Large intestine (tissue), 3 donors: ENCODE results near the gene ANTXR2. TPM values are rescaled to one million over a fixed set of nuclear protein-coding genes. Genes with fewer than 3 reads are reported as not detected.

Source experiments
- DNase-seq, 2 donors: peaks; one replicate each; pipeline versions ENCODE4 v3.0.0 to v3.0.0-alpha.2; 2013
- H3K27ac ChIP-seq: one replicate; pipeline ENCODE4 v1.5.1; 2013; ENCODE audit warnings: low read length
- H3K27me3 ChIP-seq: 2 replicates; pipeline ENCODE4 v1.6.1; 2013; ENCODE audit warnings: low read length; ENCODE audit not compliant: control insufficient read depth, insufficient read depth
- H3K36me3 ChIP-seq: 2 replicates; pipeline ENCODE4 v1.6.1; 2013; ENCODE audit warnings: low read length; ENCODE audit not compliant: control insufficient read depth, insufficient read depth
- H3K4me1 ChIP-seq: one replicate; pipeline ENCODE4 v1.6.1; 2013; ENCODE audit warnings: low read length; ENCODE audit not compliant: control insufficient read depth, insufficient read depth
- H3K4me3 ChIP-seq: one replicate; pipeline ENCODE4 v1.5.1; 2013; ENCODE audit warnings: low read length
- H3K9me3 ChIP-seq: one replicate; pipeline ENCODE4 v1.6.1; 2013; ENCODE audit warnings: mild to moderate bottlenecking, low read depth, low read length, moderate library complexity; ENCODE audit not compliant: control insufficient read depth
- WGBS: methylation state at CpG from one replicate; pipeline ENCODE4 v1.1.5; 2013; ENCODE audit warnings: low lambda C conversion rate; ENCODE audit not compliant: insufficient coverage; 5-methylcytosine and 5-hydroxymethylcytosine counted together
- polyA plus RNA-seq: library from polyadenylated mRNA; unstranded; fragments of 120-200 nt; gene quantifications from one replicate; pipeline ENCODE4 v1.2.1, GENCODE V29; 2013

The ANTXR2 gene
- polyA plus RNA-seq, 1 donor = 36.3 TPM

- H3K27me3 ChIP-seq = no peaks in the 10 kb centered on the region
- H3K27ac ChIP-seq = no peak overlapping the region
- H3K4me1 ChIP-seq = no peaks in the 10 kb centered on the region
- no peak overlapping the region for H3K4me3 ChIP-seq
- DNase-seq = no peak
- H3K9me3 ChIP-seq = no peaks in the 10 kb centered on the region
- WGBS = 89% methylated on average over 1 of the region's 3 CpGs
- no peaks in the 10 kb centered on the region for H3K36me3 ChIP-seq
Observed at GRCh38 chr4:80093563-80093962, 20.5 kb upstream of the ANTXR2 start.

GRCh38 chr4:80092847-80093246 is 19.8 kb upstream of the ANTXR2 start:
- H3K27ac ChIP-seq = no peak overlapping the region
- no peak for DNase-seq
- no peak overlapping the region for H3K4me3 ChIP-seq
- H3K9me3 ChIP-seq = no peaks in the 10 kb centered on the region
- H3K4me1 ChIP-seq = no peaks in the 10 kb centered on the region
- WGBS = 20% methylated on average over 1 of the region's 1 CpG
- no peaks in the 10 kb centered on the region for H3K36me3 ChIP-seq
- H3K27me3 ChIP-seq = peaks cover 2% of the 10 kb centered on the region

- WGBS = no CpG with 5 or more reads among the region's 2 CpGs
- DNase-seq = no peak
- Histone ChIP-seq H3K4me3 (no peak overlapping the region), H3K27ac (no peak overlapping the region), H3K4me1 (no peaks in the 10 kb centered on the region), H3K27me3 (peaks cover 2% of the 10 kb centered on the region), H3K36me3 (no peaks in the 10 kb centered on the region), H3K9me3 (no peaks in the 10 kb centered on the region)
Observed at GRCh38 chr4:80092088-80092487, 19.1 kb upstream of the ANTXR2 start.

GRCh38 chr4:80091688-80092087 is 18.7 kb upstream of the ANTXR2 start:
- Histone ChIP-seq H3K4me1 (no peaks in the 10 kb centered on the region), H3K9me3 (no peaks in the 10 kb centered on the region), H3K27me3 (peaks cover 2% of the 10 kb centered on the region), H3K4me3 (no peak overlapping the region), H3K36me3 (no peaks in the 10 kb centered on the region), H3K27ac (no peak overlapping the region)
- whole genome bisulfite sequencing = no CpG with 5 or more reads among the region's 2 CpGs
- no peak for DNase-seq

- 83% methylated on average over 1 of the region's 3 CpGs for WGBS
- Histone ChIP-seq H3K4me3 (no peak overlapping the region), H3K27me3 (peaks cover 2% of the 10 kb centered on the region), H3K9me3 (no peaks in the 10 kb centered on the region), H3K4me1 (no peaks in the 10 kb centered on the region), H3K36me3 (no peaks in the 10 kb centered on the region), H3K27ac (no peak overlapping the region)
- no peak for DNase-seq
Observed at GRCh38 chr4:80091184-80091583, 18.2 kb upstream of the ANTXR2 start.

- H3K27ac ChIP-seq = no peak overlapping the region
- DNase-seq = no peak
- H3K36me3 ChIP-seq = no peaks in the 10 kb centered on the region
- H3K9me3 ChIP-seq = no peaks in the 10 kb centered on the region
- H3K4me3 ChIP-seq = no peak overlapping the region
- WGBS = no CpG with 5 or more reads among the region's 1 CpG
- H3K4me1 ChIP-seq = no peaks in the 10 kb centered on the region
- H3K27me3 ChIP-seq = peaks cover 2% of the 10 kb centered on the region
Observed at GRCh38 chr4:80090090-80090489, 17.1 kb upstream of the ANTXR2 start.

GRCh38 chr4:80088471-80088870 is 15.4 kb upstream of the ANTXR2 start:
- no peak overlapping the region for H3K27ac ChIP-seq
- H3K27me3 ChIP-seq = peaks cover 2% of the 10 kb centered on the region
- no CpG with 5 or more reads among the region's 1 CpG for WGBS
- H3K4me3 ChIP-seq = no peak overlapping the region
- no peaks in the 10 kb centered on the region for H3K4me1 ChIP-seq
- DNase-seq = no peak
- no peaks in the 10 kb centered on the region for H3K9me3 ChIP-seq
- no peaks in the 10 kb centered on the region for H3K36me3 ChIP-seq

GRCh38 chr4:80086296-80086695 is 13.3 kb upstream of the ANTXR2 start:
- H3K27ac ChIP-seq = no peak overlapping the region
- no peaks in the 10 kb centered on the region for H3K9me3 ChIP-seq
- H3K4me1 ChIP-seq = no peaks in the 10 kb centered on the region
- no peak overlapping the region for H3K4me3 ChIP-seq
- WGBS = 80% methylated on average over 2 of the region's 5 CpGs
- no peaks in the 10 kb centered on the region for H3K36me3 ChIP-seq
- H3K27me3 ChIP-seq = peaks cover 5% of the 10 kb centered on the region
- DNase-seq = no peak

GRCh38 chr4:80085081-80085480 is 12.1 kb upstream of the ANTXR2 start:
- Histone ChIP-seq H3K36me3 (no peaks in the 10 kb centered on the region), H3K4me3 (no peak overlapping the region), H3K9me3 (no peaks in the 10 kb centered on the region), H3K4me1 (no peaks in the 10 kb centered on the region), H3K27me3 (peaks cover 6% of the 10 kb centered on the region), H3K27ac (no peak overlapping the region)
- WGBS = 100% methylated on average over 3 of the region's 3 CpGs
- DNase-seq = no peak

- Histone ChIP-seq H3K27me3 (peaks cover 4% of the 10 kb centered on the region), H3K36me3 (no peaks in the 10 kb centered on the region), H3K9me3 (no peaks in the 10 kb centered on the region), H3K27ac (no peak overlapping the region), H3K4me1 (no peaks in the 10 kb centered on the region), H3K4me3 (no peak overlapping the region)
- no CpG with 5 or more reads among the region's 2 CpGs for WGBS
- no peak for DNase-seq
Observed at GRCh38 chr4:80082693-80083092, 9.7 kb upstream of the ANTXR2 start.

- DNase-seq = no peak
- 100% methylated on average over 1 of the region's 4 CpGs for WGBS
- H3K9me3 ChIP-seq = no peaks in the 10 kb centered on the region
- H3K27me3 ChIP-seq = peaks cover 4% of the 10 kb centered on the region
- no peak overlapping the region for H3K27ac ChIP-seq
- H3K36me3 ChIP-seq = no peaks in the 10 kb centered on the region
- no peaks in the 10 kb centered on the region for H3K4me1 ChIP-seq
- H3K4me3 ChIP-seq = no peak overlapping the region
Observed at GRCh38 chr4:80081566-80081965, 8.5 kb upstream of the ANTXR2 start.
